Subcutaneous abdominal adipose tissue (tissue), 5 donors: Measurements from ENCODE around the gene FNTB.

Experiments
- H3K27ac ChIP-seq: one replicate; pipeline ENCODE4 v1.7.0; 2013; ENCODE audit warnings: low read depth, mild to moderate bottlenecking, inconsistent platforms, low read length, moderate library complexity
- H3K27me3 ChIP-seq, 5 donors: one replicate each; pipeline ENCODE4 v1.7.0; 2013; ENCODE audit warnings: low read length in 5 of 5, inconsistent platforms in 1 of 5; ENCODE audit not compliant: control insufficient read depth in 5 of 5, insufficient read depth in 4 of 5
- H3K36me3 ChIP-seq, 5 donors: one replicate each; pipeline ENCODE4 v1.7.0; 2013; ENCODE audit warnings: low read length in 5 of 5; ENCODE audit not compliant: control insufficient read depth in 5 of 5, insufficient read depth in 5 of 5
- H3K4me1 ChIP-seq, 5 donors: one replicate each; pipeline ENCODE4 v1.7.0; 2013; ENCODE audit warnings: low read length in 5 of 5, mild to moderate bottlenecking in 3 of 5, moderate library complexity in 1 of 5; ENCODE audit not compliant: control insufficient read depth in 5 of 5, insufficient read depth in 5 of 5
- H3K4me3 ChIP-seq, 5 donors: one replicate each; pipeline ENCODE4 v1.7.0; 2013; ENCODE audit warnings: low read length in 5 of 5, low read depth in 1 of 5
- H3K9ac ChIP-seq, 5 donors: one replicate each; pipeline ENCODE4 v1.7.0; 2013; ENCODE audit warnings: low read length in 5 of 5, mild to moderate bottlenecking in 4 of 5, moderate library complexity in 3 of 5
- H3K9me3 ChIP-seq, 5 donors: one replicate each; pipeline ENCODE4 v1.7.0; 2013; ENCODE audit warnings: low read length in 5 of 5; ENCODE audit not compliant: control insufficient read depth in 5 of 5
- donor health status: healthy.
- donor health status: healthy.
- donor health status: healthy.
- donor health status: healthy.
- donor health status: healthy.

The FNTB gene

DNA sequence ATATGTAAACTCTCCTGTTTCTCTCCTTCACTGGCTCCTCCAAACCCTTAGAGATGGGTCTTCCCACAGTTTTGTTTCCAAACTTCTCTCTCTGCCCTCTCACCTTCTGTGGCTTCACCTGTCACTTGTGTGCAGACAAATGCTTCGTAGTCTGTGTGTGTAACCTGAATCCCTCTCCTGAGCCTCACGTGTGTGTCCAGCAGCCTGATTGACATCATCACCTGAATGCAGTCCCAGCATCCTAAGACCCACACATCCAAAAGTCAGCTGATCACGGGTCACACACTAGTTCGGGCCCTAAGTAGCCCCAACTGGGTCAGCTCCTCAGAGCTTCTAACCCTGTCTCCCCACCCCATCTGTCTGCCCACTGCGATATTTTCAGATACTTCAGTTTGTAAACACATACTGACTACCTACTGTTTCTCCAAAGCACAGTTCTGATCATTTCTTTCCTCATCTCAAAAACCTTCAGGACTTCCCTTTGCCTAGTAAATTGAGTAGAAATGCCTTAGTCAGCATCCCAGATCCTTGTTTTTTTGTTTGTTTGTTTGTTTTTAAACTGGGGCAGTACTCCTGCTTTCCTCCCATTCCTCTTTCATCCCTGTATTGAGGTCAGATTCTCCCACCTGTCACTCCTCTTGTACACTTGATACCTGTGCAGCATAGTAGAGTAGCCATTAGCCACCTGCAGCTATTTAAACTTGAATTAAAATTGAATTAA is 23.7 kb downstream of the FNTB start:
- no peak overlapping the region for H3K27ac ChIP-seq
- no peak overlapping the region for H3K4me3 ChIP-seq
- H3K27me3 ChIP-seq = no peaks in the 10 kb centered on the region
- H3K9me3 ChIP-seq = no peaks in the 10 kb centered on the region
- no peaks in the 10 kb centered on the region for H3K4me1 ChIP-seq
- H3K36me3 ChIP-seq = peaks cover 16 to 49% (median 31%) of the 10 kb centered on the region in 5 donors
- no peak overlapping the region for H3K9ac ChIP-seq

GRCh38 chr14:65011538-65011937 is 24.8 kb downstream of the FNTB start:
- Histone ChIP-seq H3K9me3 (no peaks in the 10 kb centered on the region), H3K4me3 (no peak overlapping the region), H3K27me3 (no peaks in the 10 kb centered on the region), H3K36me3 (peaks cover 11 to 58% (median 42%) of the 10 kb centered on the region in 5 donors), H3K4me1 (no peaks in the 10 kb centered on the region), H3K9ac (no peak overlapping the region), H3K27ac (no peak overlapping the region)

DNA sequence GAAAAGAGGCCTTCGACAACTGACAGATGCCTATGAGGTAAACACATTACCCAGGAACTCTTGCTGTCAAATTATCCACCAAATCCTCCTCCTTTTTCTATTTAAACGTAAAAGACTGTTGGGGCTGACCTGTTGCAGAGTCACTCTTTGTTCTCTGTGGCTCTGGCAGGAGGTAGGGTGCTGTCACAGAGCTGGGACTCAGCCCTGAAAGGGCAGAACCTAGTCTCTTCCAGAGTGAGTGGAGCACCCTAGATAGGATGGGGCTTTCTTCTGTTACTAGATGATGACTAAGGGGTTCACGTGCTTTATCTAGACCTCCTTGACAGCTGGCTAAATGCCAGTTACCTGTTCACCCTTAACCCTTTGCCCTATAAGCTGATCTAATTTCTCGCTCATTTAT is 25.7 kb downstream of the FNTB start:
- H3K36me3 ChIP-seq = peaks cover 11 to 60% (median 44%) of the 10 kb centered on the region in 5 donors
- no peaks in the 10 kb centered on the region for H3K9me3 ChIP-seq
- no peaks in the 10 kb centered on the region for H3K4me1 ChIP-seq
- H3K27ac ChIP-seq = no peak overlapping the region
- no peaks in the 10 kb centered on the region for H3K27me3 ChIP-seq
- no peak overlapping the region for H3K4me3 ChIP-seq
- H3K9ac ChIP-seq = no peak overlapping the region

DNA sequence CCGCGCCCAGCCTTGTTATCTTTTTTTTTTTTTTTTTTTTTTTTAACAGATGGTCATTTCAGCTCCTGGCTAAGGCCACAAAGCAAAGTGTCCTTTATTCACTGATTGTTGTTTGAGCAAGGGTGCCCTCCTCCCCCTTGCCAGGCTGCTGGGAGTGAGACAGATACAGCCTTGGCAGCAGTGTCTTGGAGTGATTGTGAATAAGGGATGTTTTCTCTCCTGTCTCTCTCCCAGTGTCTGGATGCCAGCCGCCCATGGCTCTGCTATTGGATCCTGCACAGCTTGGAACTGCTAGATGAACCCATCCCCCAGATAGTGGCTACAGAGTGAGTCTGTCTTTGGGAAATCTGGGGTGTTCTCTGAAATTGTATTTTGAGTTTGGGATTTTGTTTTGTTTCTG is 28.7 kb downstream of the FNTB start:
- Histone ChIP-seq H3K9ac (no peak overlapping the region), H3K27ac (no peak overlapping the region), H3K4me3 (no peak overlapping the region), H3K9me3 (no peaks in the 10 kb centered on the region), H3K27me3 (no peaks in the 10 kb centered on the region), H3K36me3 (peaks cover 8 to 43% (median 37%) of the 10 kb centered on the region in 5 donors), H3K4me1 (peaks cover 0 to 3% (median 0%) of the 10 kb centered on the region in 5 donors)

DNA sequence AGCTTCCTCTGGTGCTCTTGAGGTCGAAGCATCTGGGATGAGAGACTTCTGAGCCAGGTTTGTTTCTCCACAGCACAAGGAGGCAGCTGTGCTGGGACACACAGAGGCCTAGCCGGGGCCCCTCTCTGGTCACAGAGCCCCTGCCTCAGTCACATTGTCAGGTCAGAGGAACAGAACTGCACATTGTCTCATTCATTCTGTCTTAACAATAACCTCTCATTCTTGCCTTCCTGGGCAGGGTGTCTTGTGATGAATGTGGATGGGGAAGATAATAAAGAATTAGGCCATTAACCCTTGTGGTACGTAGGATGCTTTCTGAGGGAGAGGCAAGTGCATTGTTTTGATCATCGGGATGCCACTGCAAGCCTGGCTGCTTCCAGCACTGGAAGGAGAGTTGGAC is 29.8 kb downstream of the FNTB start:
- H3K9ac ChIP-seq = no peak overlapping the region
- no peaks in the 10 kb centered on the region for H3K9me3 ChIP-seq
- H3K36me3 ChIP-seq = peaks cover 8 to 40% (median 35%) of the 10 kb centered on the region in 5 donors
- peaks cover 0 to 3% (median 0%) of the 10 kb centered on the region in 5 donors for H3K4me1 ChIP-seq
- no peak overlapping the region for H3K27ac ChIP-seq
- no peaks in the 10 kb centered on the region for H3K27me3 ChIP-seq
- H3K4me3 ChIP-seq = no peak overlapping the region

DNA sequence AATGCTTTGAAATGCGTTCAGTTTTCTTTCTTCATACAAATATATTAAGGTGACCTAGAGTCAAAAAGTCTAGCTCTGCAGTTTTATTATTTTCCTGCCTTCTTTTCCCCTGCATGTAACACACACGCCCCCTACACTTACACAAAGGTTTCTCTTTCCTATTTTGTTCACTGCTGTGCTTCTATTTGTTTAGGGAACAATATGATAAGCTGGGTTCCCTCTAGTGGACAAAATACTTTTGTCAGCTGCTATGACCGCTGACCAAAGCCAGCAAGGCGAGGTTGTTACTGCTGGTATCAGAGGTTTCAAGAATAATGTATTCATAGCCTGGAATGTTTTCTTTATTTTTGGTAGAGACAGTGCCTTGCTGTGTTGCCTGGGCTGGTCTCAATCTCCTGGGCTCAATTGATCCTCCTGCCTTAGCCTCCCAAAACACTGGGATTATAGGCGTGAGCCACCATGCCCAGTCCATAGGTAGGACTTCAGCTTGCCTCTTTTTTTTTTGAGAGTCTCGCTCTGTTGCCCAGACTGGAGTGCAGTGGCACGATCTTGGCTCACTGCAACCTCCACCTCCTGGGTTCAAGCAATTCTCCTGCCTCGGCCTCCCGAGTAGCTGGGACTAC is 33.4 kb downstream of the FNTB start:
- Histone ChIP-seq H3K9me3 (no peaks in the 10 kb centered on the region), H3K4me1 (peaks cover 0 to 3% (median 0%) of the 10 kb centered on the region in 5 donors), H3K9ac (no peak overlapping the region), H3K36me3 (peaks cover 0 to 16% (median 13%) of the 10 kb centered on the region in 5 donors), H3K27ac (no peak overlapping the region), H3K27me3 (no peaks in the 10 kb centered on the region), H3K4me3 (no peak overlapping the region)

- no peak overlapping the region for H3K27ac ChIP-seq
- H3K36me3 ChIP-seq = peaks cover 5 to 33% (median 21%) of the 10 kb centered on the region in 5 donors
- no peak overlapping the region for H3K4me3 ChIP-seq
Measured at GRCh38 chr14:65024957-65025356, 38.3 kb downstream of the FNTB start.

GRCh38 chr14:65025818-65026217 is 39.1 kb downstream of the FNTB start:
- Histone ChIP-seq H3K9ac (no peak overlapping the region), H3K4me1 (peaks cover 0 to 2% (median 0%) of the 10 kb centered on the region in 5 donors), H3K9me3 (no peaks in the 10 kb centered on the region), H3K27ac (no peak overlapping the region), H3K36me3 (peaks cover 5 to 38% (median 25%) of the 10 kb centered on the region in 5 donors), H3K4me3 (no peak overlapping the region), H3K27me3 (no peaks in the 10 kb centered on the region)

More at GRCh38 chr14:65024957-65025356, 38.3 kb downstream of the FNTB start:
- Histone ChIP-seq H3K4me1 (peaks cover 0 to 3% (median 0%) of the 10 kb centered on the region in 5 donors), H3K9ac (no peak overlapping the region), H3K9me3 (no peaks in the 10 kb centered on the region), H3K27me3 (no peaks in the 10 kb centered on the region)

GRCh38 chr14:65026526-65026925 is 39.8 kb downstream of the FNTB start:
- Histone ChIP-seq H3K36me3 (peaks cover 5 to 38% (median 25%) of the 10 kb centered on the region in 5 donors), H3K9me3 (no peaks in the 10 kb centered on the region), H3K4me3 (no peak overlapping the region), H3K27me3 (no peaks in the 10 kb centered on the region), H3K9ac (no peak overlapping the region), H3K4me1 (peaks cover 0 to 2% (median 0%) of the 10 kb centered on the region in 5 donors), H3K27ac (no peak overlapping the region)

GRCh38 chr14:65027127-65027799 is 40.6 kb downstream of the FNTB start:
- Histone ChIP-seq H3K4me1 (peaks cover 0 to 2% (median 0%) of the 10 kb centered on the region in 5 donors), H3K27ac (no peak overlapping the region), H3K27me3 (no peaks in the 10 kb centered on the region), H3K9me3 (no peaks in the 10 kb centered on the region), H3K9ac (no peak overlapping the region), H3K4me3 (no peak overlapping the region), H3K36me3 (peaks cover 5 to 42% (median 27%) of the 10 kb centered on the region in 5 donors)
